GM18505 (cell line): ENCODE results near the gene IQGAP2.

Experiments used
- ATAC-seq: cut with Tn5 transposase; IDR thresholded peaks from one replicate; pipeline ENCODE4 v1.9.1; 2021; ENCODE audit not compliant: unreplicated experiment
- POLR2A ChIP-seq: IDR thresholded peaks from 4 replicates; pipeline ENCODE4 v1.6.1; 2011; ENCODE audit warnings: borderline replicate concordance; ENCODE audit not compliant: insufficient read depth, insufficient read length; ENCODE audit errors: extremely low read depth

Gene IQGAP2

GRCh38 chr5:76372323-76373054 is 30.6 kb upstream of the IQGAP2 start:
- no peak for ATAC-seq
- TF ChIP-seq POLR2A = no peak

- no peak for ATAC-seq
- TF ChIP-seq POLR2A = no peak
Measured at GRCh38 chr5:76376148-76376865, 26.8 kb upstream of the IQGAP2 start.

- no peak for ATAC-seq
- TF ChIP-seq POLR2A = no peak
Measured at GRCh38 chr5:76376866-76377230, 26.2 kb upstream of the IQGAP2 start.

GRCh38 chr5:76378355-76378754 is 24.7 kb upstream of the IQGAP2 start:
- no peak for ATAC-seq

GRCh38 chr5:76379316-76379715 is 23.8 kb upstream of the IQGAP2 start:
- TF ChIP-seq POLR2A = no peak
- ATAC-seq = no peak

More at GRCh38 chr5:76378355-76378754, 24.7 kb upstream of the IQGAP2 start:
- no peak for TF ChIP-seq POLR2A

- no peak for TF ChIP-seq POLR2A
- ATAC-seq = no peak
Measured at GRCh38 chr5:76379855-76380254, 23.2 kb upstream of the IQGAP2 start.

GRCh38 chr5:76380346-76381066 is 22.6 kb upstream of the IQGAP2 start:
- no peak for ATAC-seq
- no peak for TF ChIP-seq POLR2A

GRCh38 chr5:76383126-76383832 is 19.8 kb upstream of the IQGAP2 start:
- no peak for ATAC-seq
- no peak for TF ChIP-seq POLR2A

- no peak for ATAC-seq
- no peak for TF ChIP-seq POLR2A
Measured at GRCh38 chr5:76384189-76384588, 18.9 kb upstream of the IQGAP2 start.

- TF ChIP-seq POLR2A = no peak
- no peak for ATAC-seq
Measured at GRCh38 chr5:76384705-76385104, 18.4 kb upstream of the IQGAP2 start.

- TF ChIP-seq POLR2A = no peak
- ATAC-seq = no peak
Measured at GRCh38 chr5:76385540-76385939, 17.5 kb upstream of the IQGAP2 start.

- no peak for TF ChIP-seq POLR2A
- ATAC-seq = no peak
Measured at GRCh38 chr5:76386360-76386759, 16.7 kb upstream of the IQGAP2 start.

GRCh38 chr5:76388236-76388635 is 14.8 kb upstream of the IQGAP2 start:
- no peak for ATAC-seq
- TF ChIP-seq POLR2A = no peak
